GM12878 (cell line): Measurements from ENCODE around the gene ABHD1. TPM values are rescaled to one million over a fixed set of nuclear protein-coding genes. Genes with fewer than 3 reads are reported as not detected.

ENCODE experiments used
- BACH1 ChIP-seq: fragments of 450-650 bp; IDR thresholded peaks from 2 replicates; pipeline ENCODE4 v1.6.1; 2017; ENCODE audit warnings: mild to moderate bottlenecking, borderline replicate concordance
- BHLHE40 ChIP-seq, 2 experiments: fragments of 450-650 bp in 1 of 2; IDR thresholded peaks; 2 replicates each; pipeline ENCODE4 v1.6.1; 2011 to 2017; ENCODE audit warnings: low read depth in 2 of 2, borderline replicate concordance in 1 of 2, improper control_type of control experiment in 1 of 2, low read length in 1 of 2, mild to moderate bottlenecking in 1 of 2
- IKZF1 ChIP-seq: fragments of 450-650 bp; conservative IDR thresholded peaks from 2 replicates; pipeline ENCODE4 v1.6.1; 2017; ENCODE audit warnings: antibody characterized with exemption, mild to moderate bottlenecking
- POLR2AphosphoS5 ChIP-seq: IDR thresholded peaks from 2 replicates; pipeline ENCODE4 v1.6.1; 2011; ENCODE audit warnings: mild to moderate bottlenecking, low read length, inconsistent platforms
- SUPT20H ChIP-seq: IDR thresholded peaks from 2 replicates; pipeline ENCODE4 v1.6.1; 2011; ENCODE audit warnings: low read depth, mild to moderate bottlenecking, low read length, moderate library complexity, borderline replicate concordance; ENCODE audit not compliant: control insufficient read depth
- TBL1XR1 ChIP-seq: IDR thresholded peaks from 2 replicates; pipeline ENCODE4 v1.6.1; 2012; ENCODE audit warnings: low read depth, low read length, improper control_type of control experiment
- USF2 ChIP-seq: IDR thresholded peaks from 2 replicates; pipeline ENCODE4 v1.6.1; 2011; ENCODE audit warnings: low read depth, low read length, improper control_type of control experiment, borderline replicate concordance
- YY1 ChIP-seq: IDR thresholded peaks from 2 replicates; pipeline ENCODE4 v1.6.1; 2011; ENCODE audit warnings: low read depth, mild to moderate bottlenecking, low read length
- polyA plus RNA-seq, 11 experiments: library from polyadenylated mRNA; depleted of rRNA in 4 of 11; unstranded in 6 of 11; stranded (reverse) in 5 of 11; fragments of >200 nt; fragmentation: Nextera tagmentation in 4 of 11; fragmentation: Illumina TruSeq in 1 of 11; extraction: Ambion mirVana in 4 of 11; extraction: Trizol in 1 of 11; gene quantifications; 1 replicate in 1 of 11; 2 replicates in 10 of 11; pipeline versions ENCODE4 v1.2.1 to v1.2.3, GENCODE V29; 2011 to 2016; ENCODE audit warnings: inconsistent platforms in 2 of 11, missing spikeins in 2 of 11, low read depth in 1 of 11
- total RNA-seq, 4 experiments: library from RNA; depleted of rRNA in 3 of 4; stranded (reverse); fragments of >200 nt in 3 of 4; fragmentation: Illumina TruSeq in 1 of 4; extraction: Trizol in 1 of 4; gene quantifications; 2 replicates each; pipeline versions ENCODE4 v1.2.1 to v1.2.3, GENCODE V29; 2013 to 2021

Gene ABHD1
- total and polyA plus RNA-seq, 10 of the 15 experiments (the other 5 are each of a cell fraction or from before 2014, with no cell fraction given) = 0.04 to 0.35 (median 0.17) TPM; not detected in 2

GRCh38 chr2:27123302-27124150 lies at the start of gene ABHD1 (continued):
- TF ChIP-seq USF2 (no peak), BHLHE40 (IDR thresholded peaks at IDR 0.05; ENCODE audit: borderline replicate concordance in 1 of 2, low read depth in 2 of 2, low read length in 1 of 2) (0 out of 4 replicates have a peak, but pooled peaks of 1 of the 2 experiments have one; percentile 14), IKZF1 (no peak; the same call in 1 of the 2 replicates), TBL1XR1 (no peak), BACH1 (peak; percentile 34; the same call in 1 of the 2 replicates), SUPT20H (no peak), YY1 (peak; percentile 95), POLR2AphosphoS5 (peak; percentile 40; the same call in 1 of the 2 replicates)
